ENCODE measurements around the gene HABP2. TPM values are rescaled to one million over a fixed set of nuclear protein-coding genes. Genes with fewer than 3 reads are reported as not detected.

HABP2 gene
- total RNA-seq, 1 donor from 2014 or later, result not detected

DNA sequence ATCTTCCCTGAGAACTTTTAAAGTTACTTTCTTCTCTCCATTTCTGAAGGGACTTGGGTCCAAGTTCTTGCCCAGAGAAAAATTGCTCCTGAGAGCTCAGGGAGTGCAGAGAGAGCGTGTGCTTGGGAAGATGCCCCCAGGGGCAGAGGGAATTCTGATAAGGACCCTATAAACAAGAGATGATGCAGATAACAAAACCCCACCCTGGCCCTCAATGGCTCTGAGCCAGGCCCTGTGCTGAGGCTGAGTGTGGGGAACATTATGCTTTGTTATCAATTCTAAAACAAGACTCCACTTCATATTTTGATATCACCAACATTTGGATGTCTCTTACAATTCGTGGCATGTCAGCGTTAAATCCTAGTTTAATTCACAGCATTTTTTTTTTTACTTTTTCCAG lies 34.4 kb upstream of the HABP2 start:
- no peak overlapping the region for H3K4me3 Mint-ChIP-seq (ENCODE audit: unreplicated experiment)
- H3K36me3 Mint-ChIP-seq (ENCODE audit: unreplicated experiment), result no peaks in the 10 kb centered on the region

DNA sequence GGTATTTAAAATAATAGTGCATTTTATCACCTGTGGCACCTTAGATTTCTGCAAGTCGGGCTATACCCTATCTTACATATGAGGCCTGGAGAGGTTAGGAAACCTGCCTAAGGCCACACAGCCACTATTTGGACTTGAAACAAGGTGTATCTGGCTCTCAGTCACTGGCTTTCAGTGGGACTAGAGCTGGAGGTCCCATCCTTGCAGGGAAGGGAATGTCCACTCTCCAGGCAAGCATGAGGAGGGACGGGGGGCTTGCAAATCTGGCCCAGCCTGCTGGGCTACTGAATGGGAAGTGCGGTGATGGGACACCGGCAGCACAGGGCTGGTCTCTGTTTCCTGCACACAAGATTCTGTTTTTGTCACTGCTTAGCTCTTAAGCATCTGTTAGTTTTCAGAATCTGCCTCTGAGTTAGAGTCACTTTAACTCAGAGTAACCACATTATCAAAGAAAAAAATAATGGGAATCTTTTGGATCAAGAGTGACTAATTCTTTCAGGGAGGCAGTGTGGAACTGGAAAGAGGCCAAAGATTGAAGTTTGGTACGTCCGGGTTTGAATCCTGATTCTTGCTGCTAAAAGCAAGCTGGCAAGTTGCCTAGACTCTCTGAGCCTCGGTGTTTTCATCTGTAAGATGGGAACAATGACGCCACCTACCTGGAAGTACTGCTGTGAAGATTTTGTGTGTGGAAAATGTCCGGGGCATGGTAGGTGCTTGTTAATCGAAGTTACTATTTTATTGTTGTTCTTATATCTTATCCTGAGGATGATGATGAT lies 33.8 kb upstream of the HABP2 start:
- H3K4me3 Mint-ChIP-seq (ENCODE audit: unreplicated experiment), result no peak overlapping the region
- no peaks in the 10 kb centered on the region for H3K36me3 Mint-ChIP-seq (ENCODE audit: unreplicated experiment)
- DNase-seq, result no peak
- H3K27me3 Mint-ChIP-seq (ENCODE audit: unreplicated experiment), result no peaks in the 10 kb centered on the region
- no peak overlapping the region for H3K27ac Mint-ChIP-seq (ENCODE audit: unreplicated experiment)
- no peaks in the 10 kb centered on the region for H3K9me3 Mint-ChIP-seq (ENCODE audit: unreplicated experiment)
- no peaks in the 10 kb centered on the region for H3K4me1 Mint-ChIP-seq (ENCODE audit: low read depth, unreplicated experiment)
- TF ChIP-seq CTCF (IDR thresholded peaks at IDR 0.05; ENCODE audit: partially characterized antibody, unreplicated experiment), result no peak

More for the DNA sequence above, 34.4 kb upstream of the HABP2 start:
- Mint-ChIP-seq H3K4me1 (ENCODE audit: low read depth, unreplicated experiment) (no peaks in the 10 kb centered on the region), H3K27me3 (ENCODE audit: unreplicated experiment) (no peaks in the 10 kb centered on the region), H3K9me3 (ENCODE audit: unreplicated experiment) (no peaks in the 10 kb centered on the region), H3K27ac (ENCODE audit: unreplicated experiment) (no peak overlapping the region)
- no peak for TF ChIP-seq CTCF (IDR thresholded peaks at IDR 0.05; ENCODE audit: partially characterized antibody, unreplicated experiment)
- DNase-seq, result no peak

GRCh38 chr10:113519681-113520115 lies 33.2 kb upstream of the HABP2 start:
- Mint-ChIP-seq H3K27ac (ENCODE audit: unreplicated experiment) (no peak overlapping the region), H3K36me3 (ENCODE audit: unreplicated experiment) (no peaks in the 10 kb centered on the region), H3K4me1 (ENCODE audit: low read depth, unreplicated experiment) (no peaks in the 10 kb centered on the region), H3K27me3 (ENCODE audit: unreplicated experiment) (no peaks in the 10 kb centered on the region), H3K9me3 (ENCODE audit: unreplicated experiment) (no peaks in the 10 kb centered on the region), H3K4me3 (ENCODE audit: unreplicated experiment) (no peak overlapping the region)
- TF ChIP-seq CTCF (IDR thresholded peaks at IDR 0.05; ENCODE audit: partially characterized antibody, unreplicated experiment), result no peak
- no peak for DNase-seq

DNA sequence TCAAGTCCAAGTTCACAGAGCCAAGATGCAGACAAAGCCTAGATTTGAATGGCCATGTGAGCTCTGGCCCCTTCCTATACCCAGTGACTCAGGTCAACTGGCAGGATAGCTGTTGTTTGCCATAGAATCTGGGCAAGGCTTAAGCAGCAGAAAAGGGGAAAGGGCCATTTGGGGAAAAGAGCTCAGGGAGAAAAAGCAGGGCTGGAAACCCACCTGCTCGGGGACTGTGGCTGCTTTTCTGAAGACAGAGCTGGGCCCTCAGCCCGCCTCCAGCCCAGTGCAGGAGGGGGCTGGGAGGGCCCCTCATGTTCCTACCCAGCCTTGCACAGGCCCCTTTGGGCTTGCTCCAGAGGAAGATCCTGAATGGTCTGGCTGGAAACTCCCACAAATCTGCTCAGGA lies 32.6 kb upstream of the HABP2 start:
- H3K9me3 Mint-ChIP-seq (ENCODE audit: unreplicated experiment), result no peaks in the 10 kb centered on the region
- no peak overlapping the region for H3K27ac Mint-ChIP-seq (ENCODE audit: unreplicated experiment)
- DNase-seq, result no peak
- no peaks in the 10 kb centered on the region for H3K4me1 Mint-ChIP-seq (ENCODE audit: low read depth, unreplicated experiment)
- no peak for TF ChIP-seq CTCF (IDR thresholded peaks at IDR 0.05; ENCODE audit: partially characterized antibody, unreplicated experiment)
- H3K36me3 Mint-ChIP-seq (ENCODE audit: unreplicated experiment), result no peaks in the 10 kb centered on the region
- H3K4me3 Mint-ChIP-seq (ENCODE audit: unreplicated experiment), result no peak overlapping the region
- no peaks in the 10 kb centered on the region for H3K27me3 Mint-ChIP-seq (ENCODE audit: unreplicated experiment)

GRCh38 chr10:113520690-113521474 lies 32.0 kb upstream of the HABP2 start:
- H3K27ac Mint-ChIP-seq (ENCODE audit: unreplicated experiment), result no peak overlapping the region
- no peak overlapping the region for H3K4me3 Mint-ChIP-seq (ENCODE audit: unreplicated experiment)
- no peaks in the 10 kb centered on the region for H3K27me3 Mint-ChIP-seq (ENCODE audit: unreplicated experiment)
- no peaks in the 10 kb centered on the region for H3K9me3 Mint-ChIP-seq (ENCODE audit: unreplicated experiment)
- TF ChIP-seq CTCF (IDR thresholded peaks at IDR 0.05; ENCODE audit: partially characterized antibody, unreplicated experiment), result peak; percentile 92
- H3K4me1 Mint-ChIP-seq (ENCODE audit: low read depth, unreplicated experiment), result no peaks in the 10 kb centered on the region
- no peaks in the 10 kb centered on the region for H3K36me3 Mint-ChIP-seq (ENCODE audit: unreplicated experiment)
- peak; percentile 65 for DNase-seq
